22Rv1 (cell line): ENCODE results near the gene RAB33B.

ENCODE experiments used
- CTCF ChIP-seq: fragments of 450-650 bp; IDR thresholded peaks from 2 replicates; pipeline ENCODE4 v1.5.1; 2017; ENCODE audit warnings: mild to moderate bottlenecking
- ZFX ChIP-seq: fragments of 450-650 bp; IDR thresholded peaks from 2 replicates; pipeline ENCODE4 v1.6.1; 2017; ENCODE audit warnings: antibody characterized with exemption, borderline replicate concordance

- TF ChIP-seq CTCF (no peak), ZFX (no peak)
These were observed 33.3 kb upstream of the RAB33B start for GRCh38 chr4:139420652-139421051.
